ENCODE data around the gene PCDHA7.
"Not testable (repeated sequence)": the region's sequence is repeated elsewhere in the genome, so short reads cannot be mapped to it uniquely, and the experiment has no call there.

PCDHA7 gene

DNA sequence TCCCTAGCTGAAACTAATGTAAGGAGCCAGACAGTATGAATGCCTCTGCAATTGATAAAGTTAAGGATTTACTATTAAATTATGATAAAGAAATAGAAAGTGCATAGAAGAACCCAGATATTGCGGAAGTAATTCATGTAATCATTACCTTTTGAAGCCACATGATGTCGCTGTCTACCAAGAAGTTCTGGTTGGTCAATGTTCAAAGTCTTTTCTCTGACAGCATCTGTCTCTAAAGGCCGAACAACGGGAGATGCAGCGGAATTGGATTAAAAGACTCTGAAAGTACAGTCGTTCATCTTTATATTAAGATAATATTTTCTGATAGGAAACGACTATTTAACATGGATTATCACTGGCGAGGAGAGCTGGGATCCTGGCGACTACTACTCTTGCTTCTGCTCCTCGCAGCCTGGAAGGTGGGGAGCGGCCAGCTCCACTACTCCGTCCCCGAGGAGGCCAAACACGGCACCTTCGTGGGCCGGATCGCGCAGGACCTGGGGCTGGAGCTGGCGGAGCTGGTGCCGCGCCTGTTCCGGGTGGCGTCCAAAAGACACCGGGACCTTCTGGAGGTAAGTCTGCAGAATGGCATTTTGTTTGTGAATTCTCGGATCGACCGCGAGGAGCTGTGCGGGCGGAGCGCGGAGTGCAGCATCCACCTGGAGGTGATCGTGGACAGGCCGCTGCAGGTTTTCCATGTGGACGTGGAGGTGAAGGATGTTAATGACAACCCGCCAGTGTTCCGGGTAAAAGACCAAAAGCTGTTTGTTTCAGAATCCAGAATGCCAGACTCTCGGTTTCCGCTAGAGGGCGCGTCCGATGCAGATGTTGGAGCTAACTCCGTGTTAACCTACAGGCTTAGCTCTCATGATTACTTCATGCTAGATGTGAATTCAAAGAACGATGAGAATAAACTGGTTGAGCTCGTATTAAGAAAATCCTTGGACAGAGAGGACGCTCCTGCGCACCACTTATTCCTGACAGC is 7.2 kb downstream of the PCDHA7 start, which contains the start of gene PCDHA8:
Gene PCDHA8, plus strand, starts transcription at position 210 of the 985 bp plus-strand sequence. Its CDS starts 135 bp downstream, at position 345.
- H3K18ac ChIP-seq (ENCODE audit: low read length): no peak within 1 kb of the TSS
- no peak within 1 kb of the TSS for H3K4me3 ChIP-seq (ENCODE audit: low read length)
- no peaks in the 10 kb centered on the region for H3K4me1 ChIP-seq (ENCODE audit: control insufficient read depth, low read depth, low read length)
- H3K27me3 ChIP-seq (ENCODE audit: insufficient read depth, low read length, poor library complexity): no peaks in the 10 kb centered on the region
- DNase-seq: peak; percentile 77
- no peak within 1 kb of the TSS for H3K4ac ChIP-seq (ENCODE audit: low read depth, low read length)
- no peak within 1 kb of the TSS for H3K4me2 ChIP-seq (ENCODE audit: low read length)
- no peaks in the 10 kb centered on the region for H3K79me1 ChIP-seq (ENCODE audit: low read length)
- H2BK15ac ChIP-seq (replicated peaks; ENCODE audit: low read depth): no peak within 1 kb of the TSS
- no peaks in the 10 kb centered on the region for H3K79me2 ChIP-seq (ENCODE audit: control insufficient read depth, insufficient read depth, low read length)
- no peak within 1 kb of the TSS for H2BK5ac ChIP-seq (ENCODE audit: low read length)
- H3K36me3 ChIP-seq (ENCODE audit: control insufficient read depth, insufficient read depth, low read length): no peaks in the 10 kb centered on the region
- no peak within 1 kb of the TSS for H2BK120ac ChIP-seq (ENCODE audit: low read depth, low read length)
- H3K56ac ChIP-seq (ENCODE audit: low read length): no peak within 1 kb of the TSS
- no peak within 1 kb of the TSS for H2AK5ac ChIP-seq (ENCODE audit: low read length)
- H3K23ac ChIP-seq (ENCODE audit: low read length): no peak within 1 kb of the TSS
- no CpG with 5 or more reads among the region's 47 CpGs for WGBS (ENCODE audit: extremely low coverage, insufficient coverage, low lambda C conversion rate)
- no peak within 1 kb of the TSS for H4K8ac ChIP-seq (ENCODE audit: low read depth, low read length)
- no peak within 1 kb of the TSS for H3K9ac ChIP-seq (ENCODE audit: low read length)
- H4K5ac ChIP-seq (ENCODE audit: low read length): no peak within 1 kb of the TSS
- no peak within 1 kb of the TSS for H3K27ac ChIP-seq (ENCODE audit: low read depth, low read length)

DNA sequence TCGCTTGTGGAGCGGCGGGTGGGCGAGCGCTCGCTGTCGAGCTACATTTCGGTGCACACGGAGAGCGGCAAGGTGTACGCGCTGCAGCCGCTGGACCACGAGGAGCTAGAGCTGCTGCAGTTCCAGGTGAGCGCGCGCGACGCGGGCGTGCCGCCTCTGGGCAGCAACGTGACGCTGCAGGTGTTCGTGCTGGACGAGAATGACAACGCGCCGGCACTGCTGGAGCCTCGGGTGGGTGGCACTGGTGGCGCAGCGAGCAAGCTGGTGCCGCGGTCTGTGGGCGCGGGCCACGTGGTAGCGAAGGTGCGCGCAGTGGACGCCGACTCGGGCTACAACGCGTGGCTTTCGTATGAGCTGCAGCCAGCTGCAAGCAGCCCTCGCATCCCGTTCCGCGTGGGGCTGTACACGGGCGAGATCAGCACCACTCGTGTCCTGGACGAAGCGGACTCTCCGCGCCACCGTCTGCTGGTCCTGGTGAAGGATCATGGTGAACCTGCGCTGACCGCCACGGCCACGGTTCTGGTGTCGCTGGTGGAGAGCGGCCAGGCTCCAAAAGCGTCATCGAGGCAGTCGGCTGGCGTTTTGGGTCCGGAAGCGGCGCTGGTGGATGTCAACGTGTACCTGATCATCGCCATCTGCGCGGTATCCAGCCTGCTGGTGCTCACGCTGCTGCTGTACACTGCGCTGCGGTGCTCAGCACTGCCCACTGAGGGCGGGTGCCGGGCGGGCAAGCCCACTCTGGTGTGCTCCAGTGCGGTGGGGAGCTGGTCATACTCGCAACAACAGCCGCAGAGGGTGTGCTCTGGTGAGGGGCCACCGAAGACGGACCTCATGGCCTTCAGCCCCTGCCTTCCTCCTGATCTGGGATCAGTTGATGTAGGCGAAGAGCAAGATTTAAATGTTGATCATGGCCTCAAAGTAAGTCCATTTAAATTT is 9.0 kb downstream of the PCDHA7 start:
- Histone ChIP-seq H3K79me1 (ENCODE audit: low read length) (no peaks in the 10 kb centered on the region), H3K4me3 (ENCODE audit: low read length) (no peak overlapping the region), H4K8ac (ENCODE audit: low read depth, low read length) (no peak overlapping the region), H3K9ac (ENCODE audit: low read length) (no peak overlapping the region), H3K79me2 (ENCODE audit: control insufficient read depth, insufficient read depth, low read length) (no peaks in the 10 kb centered on the region), H3K56ac (ENCODE audit: low read length) (no peak overlapping the region), H4K5ac (ENCODE audit: low read length) (no peak overlapping the region), H3K23ac (ENCODE audit: low read length) (no peak overlapping the region), H3K27ac (ENCODE audit: low read depth, low read length) (no peak overlapping the region), H3K4me2 (ENCODE audit: low read length) (no peak overlapping the region), H2BK15ac (replicated peaks; ENCODE audit: low read depth) (no peak overlapping the region), H2BK120ac (ENCODE audit: low read depth, low read length) (no peak overlapping the region), H2BK5ac (ENCODE audit: low read length) (no peak overlapping the region), H2AK5ac (ENCODE audit: low read length) (no peak overlapping the region), H3K4me1 (ENCODE audit: control insufficient read depth, low read depth, low read length) (no peaks in the 10 kb centered on the region), H3K4ac (ENCODE audit: low read depth, low read length) (no peak overlapping the region), H3K27me3 (ENCODE audit: insufficient read depth, low read length, poor library complexity) (no peaks in the 10 kb centered on the region), H3K36me3 (ENCODE audit: control insufficient read depth, insufficient read depth, low read length) (no peaks in the 10 kb centered on the region), H3K18ac (ENCODE audit: low read length) (no peak overlapping the region)
- DNase-seq: no peak
- no CpG with 5 or more reads among the region's 87 CpGs for WGBS (ENCODE audit: extremely low coverage, insufficient coverage, low lambda C conversion rate)

DNA sequence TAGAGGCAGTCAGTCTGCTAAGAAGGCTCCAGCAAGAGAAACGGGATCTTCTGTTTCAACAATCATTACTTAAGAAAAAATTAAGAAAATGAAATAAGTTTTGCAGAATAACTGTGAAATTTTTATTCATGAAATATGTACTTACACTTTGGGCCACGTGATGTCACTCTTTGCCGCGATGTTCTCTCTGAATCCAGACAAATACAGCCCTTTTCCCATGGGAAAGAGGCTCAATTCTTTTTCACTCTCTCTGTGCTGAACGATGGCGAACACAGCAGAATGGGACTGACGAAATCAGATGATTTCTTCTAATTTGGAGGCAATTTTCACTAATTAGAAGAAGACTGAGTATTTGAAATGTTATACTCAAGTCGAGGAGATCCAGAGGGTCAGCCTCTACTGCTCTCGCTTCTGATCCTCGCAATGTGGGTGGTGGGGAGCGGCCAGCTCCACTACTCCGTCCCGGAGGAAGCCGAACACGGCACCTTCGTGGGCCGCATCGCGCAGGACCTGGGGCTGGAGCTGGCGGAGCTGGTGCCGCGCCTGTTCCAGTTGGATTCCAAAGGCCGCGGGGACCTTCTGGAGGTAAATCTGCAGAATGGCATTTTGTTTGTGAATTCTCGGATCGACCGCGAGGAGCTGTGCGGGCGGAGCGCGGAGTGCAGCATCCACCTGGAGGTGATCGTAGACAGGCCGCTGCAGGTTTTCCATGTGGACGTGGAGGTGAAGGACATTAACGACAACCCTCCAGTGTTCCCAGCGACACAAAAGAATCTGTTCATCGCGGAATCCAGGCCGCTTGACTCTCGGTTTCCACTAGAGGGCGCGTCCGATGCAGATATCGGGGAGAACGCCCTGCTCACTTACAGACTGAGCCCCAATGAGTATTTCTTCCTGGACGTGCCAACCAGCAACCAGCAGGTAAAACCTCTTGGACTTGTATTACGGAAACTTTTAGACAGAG is 14.4 kb downstream of the PCDHA7 start, which contains the start of gene PCDHA9:
Gene PCDHA9, plus strand, starts transcription at position 244 of the 964 bp plus-strand sequence. Its CDS starts 114 bp downstream, at position 358.
- not testable (repeated sequence) for H3K27me3 ChIP-seq (ENCODE audit: insufficient read depth, low read length, poor library complexity); H3K36me3 ChIP-seq (ENCODE audit: control insufficient read depth, insufficient read depth, low read length); H2BK15ac ChIP-seq (replicated peaks; ENCODE audit: low read depth); H4K5ac ChIP-seq (ENCODE audit: low read length); H3K18ac ChIP-seq (ENCODE audit: low read length); H3K27ac ChIP-seq (ENCODE audit: low read depth, low read length); H3K56ac ChIP-seq (ENCODE audit: low read length); H3K4me2 ChIP-seq (ENCODE audit: low read length); H3K9ac ChIP-seq (ENCODE audit: low read length); H3K79me1 ChIP-seq (ENCODE audit: low read length); H2BK120ac ChIP-seq (ENCODE audit: low read depth, low read length); H3K79me2 ChIP-seq (ENCODE audit: control insufficient read depth, insufficient read depth, low read length); DNase-seq; H3K4me3 ChIP-seq (ENCODE audit: low read length); H3K4me1 ChIP-seq (ENCODE audit: control insufficient read depth, low read depth, low read length); H2AK5ac ChIP-seq (ENCODE audit: low read length); H3K4ac ChIP-seq (ENCODE audit: low read depth, low read length); H4K8ac ChIP-seq (ENCODE audit: low read depth, low read length); H2BK5ac ChIP-seq (ENCODE audit: low read length); H3K23ac ChIP-seq (ENCODE audit: low read length)
- no CpG with 5 or more reads among the region's 48 CpGs for WGBS (ENCODE audit: extremely low coverage, insufficient coverage, low lambda C conversion rate)

- not testable (repeated sequence) for H2BK15ac ChIP-seq (replicated peaks; ENCODE audit: low read depth); H3K36me3 ChIP-seq (ENCODE audit: control insufficient read depth, insufficient read depth, low read length); H2AK5ac ChIP-seq (ENCODE audit: low read length); H3K18ac ChIP-seq (ENCODE audit: low read length); H3K56ac ChIP-seq (ENCODE audit: low read length); H3K4me3 ChIP-seq (ENCODE audit: low read length); H2BK120ac ChIP-seq (ENCODE audit: low read depth, low read length); H4K8ac ChIP-seq (ENCODE audit: low read depth, low read length); H3K9ac ChIP-seq (ENCODE audit: low read length); H3K27ac ChIP-seq (ENCODE audit: low read depth, low read length); H3K4ac ChIP-seq (ENCODE audit: low read depth, low read length); H3K79me2 ChIP-seq (ENCODE audit: control insufficient read depth, insufficient read depth, low read length); H3K79me1 ChIP-seq (ENCODE audit: low read length); H3K4me1 ChIP-seq (ENCODE audit: control insufficient read depth, low read depth, low read length); H3K27me3 ChIP-seq (ENCODE audit: insufficient read depth, low read length, poor library complexity); H3K4me2 ChIP-seq (ENCODE audit: low read length); DNase-seq; H2BK5ac ChIP-seq (ENCODE audit: low read length); H4K5ac ChIP-seq (ENCODE audit: low read length); H3K23ac ChIP-seq (ENCODE audit: low read length)
- WGBS (ENCODE audit: extremely low coverage, insufficient coverage, low lambda C conversion rate): no CpG with 5 or more reads among the region's 101 CpGs
Measured at GRCh38 chr5:140849831-140850634, 16.0 kb downstream of the PCDHA7 start.
